ENCODE data around the gene DLEC1. TPM values are rescaled to one million over a fixed set of nuclear protein-coding genes. Genes with fewer than 3 reads are reported as not detected.

Gene DLEC1
- total and polyA plus RNA-seq, 9 of the 15 experiments (the other 6 are each of a cell fraction or from before 2014, with no cell fraction given), result 0.07 to 0.08 TPM; not detected in 7

GRCh38 chr3:38138349-38139190 is 99.6 kb downstream of the DLEC1 start, which contains the start of gene MYD88 (continued):
- TF ChIP-seq, protein P1, sequence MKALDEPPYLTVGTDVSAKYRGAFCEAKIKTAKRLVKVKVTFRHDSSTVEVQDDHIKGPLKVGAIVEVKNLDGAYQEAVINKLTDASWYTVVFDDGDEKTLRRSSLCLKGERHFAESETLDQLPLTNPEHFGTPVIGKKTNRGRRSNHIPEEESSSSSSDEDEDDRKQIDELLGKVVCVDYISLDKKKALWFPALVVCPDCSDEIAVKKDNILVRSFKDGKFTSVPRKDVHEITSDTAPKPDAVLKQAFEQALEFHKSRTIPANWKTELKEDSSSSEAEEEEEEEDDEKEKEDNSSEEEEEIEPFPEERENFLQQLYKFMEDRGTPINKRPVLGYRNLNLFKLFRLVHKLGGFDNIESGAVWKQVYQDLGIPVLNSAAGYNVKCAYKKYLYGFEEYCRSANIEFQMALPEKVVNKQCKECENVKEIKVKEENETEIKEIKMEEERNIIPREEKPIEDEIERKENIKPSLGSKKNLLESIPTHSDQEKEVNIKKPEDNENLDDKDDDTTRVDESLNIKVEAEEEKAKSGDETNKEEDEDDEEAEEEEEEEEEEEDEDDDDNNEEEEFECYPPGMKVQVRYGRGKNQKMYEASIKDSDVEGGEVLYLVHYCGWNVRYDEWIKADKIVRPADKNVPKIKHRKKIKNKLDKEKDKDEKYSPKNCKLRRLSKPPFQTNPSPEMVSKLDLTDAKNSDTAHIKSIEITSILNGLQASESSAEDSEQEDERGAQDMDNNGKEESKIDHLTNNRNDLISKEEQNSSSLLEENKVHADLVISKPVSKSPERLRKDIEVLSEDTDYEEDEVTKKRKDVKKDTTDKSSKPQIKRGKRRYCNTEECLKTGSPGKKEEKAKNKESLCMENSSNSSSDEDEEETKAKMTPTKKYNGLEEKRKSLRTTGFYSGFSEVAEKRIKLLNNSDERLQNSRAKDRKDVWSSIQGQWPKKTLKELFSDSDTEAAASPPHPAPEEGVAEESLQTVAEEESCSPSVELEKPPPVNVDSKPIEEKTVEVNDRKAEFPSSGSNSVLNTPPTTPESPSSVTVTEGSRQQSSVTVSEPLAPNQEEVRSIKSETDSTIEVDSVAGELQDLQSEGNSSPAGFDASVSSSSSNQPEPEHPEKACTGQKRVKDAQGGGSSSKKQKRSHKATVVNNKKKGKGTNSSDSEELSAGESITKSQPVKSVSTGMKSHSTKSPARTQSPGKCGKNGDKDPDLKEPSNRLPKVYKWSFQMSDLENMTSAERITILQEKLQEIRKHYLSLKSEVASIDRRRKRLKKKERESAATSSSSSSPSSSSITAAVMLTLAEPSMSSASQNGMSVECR (CRISPR knock-in tag; IDR thresholded peaks at IDR 0.05), result peak; percentile 79; the same call in 1 of the 2 replicates
- TF ChIP-seq ZNF3 (CRISPR knock-in tag; IDR thresholded peaks at IDR 0.05) (no peak), JUNB (CRISPR knock-in tag; conservative IDR thresholded peaks at IDR 0.05) (no peak), GABPA (tag; conservative IDR thresholded peaks at IDR 0.05; ENCODE audit: low read depth) (no peak), TRIM24 (IDR thresholded peaks at IDR 0.05) (no peak), NFYB (IDR thresholded peaks at IDR 0.05; ENCODE audit: extremely low read depth, insufficient read length) (no peak), PHTF2 (CRISPR knock-in tag; IDR thresholded peaks at IDR 0.05) (no peak), BCL6 (CRISPR knock-in tag; IDR thresholded peaks at IDR 0.05) (no peak), DACH1 (IDR thresholded peaks at IDR 0.05; ENCODE audit: partially characterized antibody) (no peak), ZNF41 (CRISPR knock-in tag; conservative IDR thresholded peaks at IDR 0.05) (no peak), ZNF197 (CRISPR knock-in tag; IDR thresholded peaks at IDR 0.05; ENCODE audit: low read depth) (no peak), KAT2B (IDR thresholded peaks at IDR 0.05; ENCODE audit: low read depth, low read length) (no peak), MEF2A (IDR thresholded peaks at IDR 0.05; ENCODE audit: control insufficient read depth, low read depth, low read length) (no peak), NFATC3 (IDR thresholded peaks at IDR 0.05) (no peak)
- TF ChIP-seq, protein P2, sequence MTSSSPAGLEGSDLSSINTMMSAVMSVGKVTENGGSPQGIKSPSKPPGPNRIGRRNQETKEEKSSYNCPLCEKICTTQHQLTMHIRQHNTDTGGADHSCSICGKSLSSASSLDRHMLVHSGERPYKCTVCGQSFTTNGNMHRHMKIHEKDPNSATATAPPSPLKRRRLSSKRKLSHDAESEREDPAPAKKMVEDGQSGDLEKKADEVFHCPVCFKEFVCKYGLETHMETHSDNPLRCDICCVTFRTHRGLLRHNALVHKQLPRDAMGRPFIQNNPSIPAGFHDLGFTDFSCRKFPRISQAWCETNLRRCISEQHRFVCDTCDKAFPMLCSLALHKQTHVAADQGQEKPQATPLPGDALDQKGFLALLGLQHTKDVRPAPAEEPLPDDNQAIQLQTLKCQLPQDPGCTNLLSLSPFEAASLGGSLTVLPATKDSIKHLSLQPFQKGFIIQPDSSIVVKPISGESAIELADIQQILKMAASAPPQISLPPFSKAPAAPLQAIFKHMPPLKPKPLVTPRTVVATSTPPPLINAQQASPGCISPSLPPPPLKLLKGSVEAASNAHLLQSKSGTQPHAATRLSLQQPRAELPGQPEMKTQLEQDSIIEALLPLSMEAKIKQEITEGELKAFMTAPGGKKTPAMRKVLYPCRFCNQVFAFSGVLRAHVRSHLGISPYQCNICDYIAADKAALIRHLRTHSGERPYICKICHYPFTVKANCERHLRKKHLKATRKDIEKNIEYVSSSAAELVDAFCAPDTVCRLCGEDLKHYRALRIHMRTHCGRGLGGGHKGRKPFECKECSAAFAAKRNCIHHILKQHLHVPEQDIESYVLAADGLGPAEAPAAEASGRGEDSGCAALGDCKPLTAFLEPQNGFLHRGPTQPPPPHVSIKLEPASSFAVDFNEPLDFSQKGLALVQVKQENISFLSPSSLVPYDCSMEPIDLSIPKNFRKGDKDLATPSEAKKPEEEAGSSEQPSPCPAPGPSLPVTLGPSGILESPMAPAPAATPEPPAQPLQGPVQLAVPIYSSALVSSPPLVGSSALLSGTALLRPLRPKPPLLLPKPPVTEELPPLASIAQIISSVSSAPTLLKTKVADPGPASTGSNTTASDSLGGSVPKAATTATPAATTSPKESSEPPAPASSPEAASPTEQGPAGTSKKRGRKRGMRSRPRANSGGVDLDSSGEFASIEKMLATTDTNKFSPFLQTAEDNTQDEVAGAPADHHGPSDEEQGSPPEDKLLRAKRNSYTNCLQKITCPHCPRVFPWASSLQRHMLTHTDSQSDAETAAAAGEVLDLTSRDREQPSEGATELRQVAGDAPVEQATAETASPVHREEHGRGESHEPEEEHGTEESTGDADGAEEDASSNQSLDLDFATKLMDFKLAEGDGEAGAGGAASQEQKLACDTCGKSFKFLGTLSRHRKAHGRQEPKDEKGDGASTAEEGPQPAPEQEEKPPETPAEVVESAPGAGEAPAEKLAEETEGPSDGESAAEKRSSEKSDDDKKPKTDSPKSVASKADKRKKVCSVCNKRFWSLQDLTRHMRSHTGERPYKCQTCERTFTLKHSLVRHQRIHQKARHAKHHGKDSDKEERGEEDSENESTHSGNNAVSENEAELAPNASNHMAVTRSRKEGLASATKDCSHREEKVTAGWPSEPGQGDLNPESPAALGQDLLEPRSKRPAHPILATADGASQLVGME (CRISPR knock-in tag; IDR thresholded peaks at IDR 0.05), result no peak
- TF ChIP-seq, protein P3, sequence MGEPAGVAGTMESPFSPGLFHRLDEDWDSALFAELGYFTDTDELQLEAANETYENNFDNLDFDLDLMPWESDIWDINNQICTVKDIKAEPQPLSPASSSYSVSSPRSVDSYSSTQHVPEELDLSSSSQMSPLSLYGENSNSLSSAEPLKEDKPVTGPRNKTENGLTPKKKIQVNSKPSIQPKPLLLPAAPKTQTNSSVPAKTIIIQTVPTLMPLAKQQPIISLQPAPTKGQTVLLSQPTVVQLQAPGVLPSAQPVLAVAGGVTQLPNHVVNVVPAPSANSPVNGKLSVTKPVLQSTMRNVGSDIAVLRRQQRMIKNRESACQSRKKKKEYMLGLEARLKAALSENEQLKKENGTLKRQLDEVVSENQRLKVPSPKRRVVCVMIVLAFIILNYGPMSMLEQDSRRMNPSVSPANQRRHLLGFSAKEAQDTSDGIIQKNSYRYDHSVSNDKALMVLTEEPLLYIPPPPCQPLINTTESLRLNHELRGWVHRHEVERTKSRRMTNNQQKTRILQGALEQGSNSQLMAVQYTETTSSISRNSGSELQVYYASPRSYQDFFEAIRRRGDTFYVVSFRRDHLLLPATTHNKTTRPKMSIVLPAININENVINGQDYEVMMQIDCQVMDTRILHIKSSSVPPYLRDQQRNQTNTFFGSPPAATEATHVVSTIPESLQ (CRISPR knock-in tag; IDR thresholded peaks at IDR 0.05), result peak; percentile 94
